ENCODE results near the gene ZNF292.

DNA sequence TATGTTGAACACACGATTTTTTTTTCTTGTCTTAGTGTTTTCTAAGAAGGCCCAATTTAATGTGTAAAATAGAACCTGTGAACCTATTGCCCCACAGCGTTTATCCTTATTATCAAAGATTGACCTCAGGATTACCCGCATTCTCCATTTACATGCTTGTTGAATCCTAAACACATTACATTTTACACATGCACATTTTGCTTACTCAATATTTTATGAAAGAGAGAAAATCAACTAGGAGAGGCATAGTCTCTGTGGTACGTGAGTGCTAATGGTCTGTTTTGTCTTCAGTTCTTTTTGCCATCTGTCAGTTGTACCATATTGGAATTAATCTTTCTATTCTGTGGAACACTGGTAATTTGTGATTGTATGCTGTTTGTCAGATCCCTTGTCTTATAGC lies 86.9 kb downstream of the ZNF292 start:
- TF ChIP-seq EZH2 (IDR thresholded peaks at IDR 0.05; ENCODE audit: borderline replicate concordance) (no peak), CTCF (IDR thresholded peaks at IDR 0.05; ENCODE audit: poor library complexity) (no peak)
